Midbrain (tissue), 1 donor: Measurements from ENCODE around the gene E4F1.
"Not testable (repeated sequence)": the region's sequence is repeated elsewhere in the genome, so short reads cannot be mapped to it uniquely, and the experiment has no call there.

Source experiments
- DNase-seq: peaks from one replicate; lab custom pipeline; 2025; lab: John Stamatoyannopoulos, UW

E4F1 gene

GRCh38 chr16:2230376-2230775 is 7.0 kb downstream of the E4F1 start:
- no peak for DNase-seq

- no peak for DNase-seq
These were observed 7.9 kb downstream of the E4F1 start for GRCh38 chr16:2231016-2231931.

GRCh38 chr16:2232094-2232990 is 9.0 kb downstream of the E4F1 start:
- no peak for DNase-seq

GRCh38 chr16:2233046-2233775 is 9.8 kb downstream of the E4F1 start:
- no peak for DNase-seq

GRCh38 chr16:2233872-2234812 is 10.8 kb downstream of the E4F1 start:
- no peak for DNase-seq

GRCh38 chr16:2234813-2235170 is 11.4 kb downstream of the E4F1 start:
- DNase-seq, result no peak

- no peak for DNase-seq
These were observed 11.9 kb downstream of the E4F1 start for GRCh38 chr16:2235234-2235651.

GRCh38 chr16:2235695-2236336 is 12.4 kb downstream of the E4F1 start:
- no peak for DNase-seq

- no peak for DNase-seq
These were observed 13.1 kb downstream of the E4F1 start, which contains the start of gene DNASE1L2 for GRCh38 chr16:2236337-2237101. DNASE1L2 (plus strand) TSS chr16:2236444; CDS start chr16:2236817, 373 bp downstream.

GRCh38 chr16:2237102-2237482 is 13.7 kb downstream of the E4F1 start:
- DNase-seq, result no peak

GRCh38 chr16:2237493-2238149 is 14.2 kb downstream of the E4F1 start:
- no peak for DNase-seq

GRCh38 chr16:2238150-2238837 is 14.9 kb downstream of the E4F1 start:
- no peak for DNase-seq

- no peak for DNase-seq
These were observed 15.7 kb downstream of the E4F1 start for GRCh38 chr16:2238838-2239675.

GRCh38 chr16:2240331-2240730 is 16.9 kb downstream of the E4F1 start:
- DNase-seq, result not testable (repeated sequence)

- DNase-seq, result no peak
These were observed 19.2 kb downstream of the E4F1 start for GRCh38 chr16:2242598-2242997.

- no peak for DNase-seq
These were observed 19.7 kb downstream of the E4F1 start for GRCh38 chr16:2243031-2243528.

- DNase-seq, result no peak
These were observed 20.4 kb downstream of the E4F1 start for GRCh38 chr16:2243781-2244180.
